NOMO-1 (cell line): ENCODE results near the gene KRTAP10-6.
"Not testable (repeated sequence)": the region's sequence is repeated elsewhere in the genome, so short reads cannot be mapped to it uniquely, and the experiment has no call there.

Source experiments
- DNase-seq, 2 experiments: peaks; one replicate each; lab custom pipeline; 2025; ENCODE audit not compliant: unreplicated experiment in 2 of 2; lab: John Stamatoyannopoulos, UW

KRTAP10-6 gene

DNA sequence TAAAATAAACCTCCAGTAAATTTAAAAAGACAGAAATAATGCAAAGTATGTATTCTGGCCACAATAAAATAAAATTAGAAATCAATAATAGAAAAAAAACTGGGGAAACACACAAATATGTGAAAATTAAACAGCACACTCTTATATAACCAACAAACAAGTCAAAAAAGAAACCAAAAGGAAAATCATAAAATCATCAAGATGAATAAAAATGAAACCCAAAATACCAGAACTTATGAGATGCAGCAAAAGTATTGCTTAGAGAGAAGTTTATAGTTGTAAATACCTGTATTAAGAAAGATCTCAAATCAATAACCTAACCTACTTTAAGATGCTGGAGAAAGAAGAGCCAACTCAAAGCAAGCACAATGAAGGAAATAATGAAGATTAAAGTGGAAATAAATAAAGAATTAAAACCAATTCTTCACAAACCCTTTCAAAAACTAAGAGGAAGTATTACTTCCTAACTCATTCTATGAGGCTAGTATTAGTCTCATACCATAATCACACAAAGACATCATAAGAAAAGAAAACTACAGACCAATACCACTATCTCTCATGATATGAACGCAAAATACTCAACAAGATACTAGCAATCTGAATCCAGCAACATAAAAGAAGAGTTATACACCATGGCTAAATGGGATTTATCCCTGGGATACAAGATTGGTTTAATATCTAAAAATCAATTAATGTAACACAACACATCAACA lies 27.3 kb downstream of the KRTAP10-6 start:
- DNase-seq, result peak in 1 of 2 experiments; percentile 43

DNA sequence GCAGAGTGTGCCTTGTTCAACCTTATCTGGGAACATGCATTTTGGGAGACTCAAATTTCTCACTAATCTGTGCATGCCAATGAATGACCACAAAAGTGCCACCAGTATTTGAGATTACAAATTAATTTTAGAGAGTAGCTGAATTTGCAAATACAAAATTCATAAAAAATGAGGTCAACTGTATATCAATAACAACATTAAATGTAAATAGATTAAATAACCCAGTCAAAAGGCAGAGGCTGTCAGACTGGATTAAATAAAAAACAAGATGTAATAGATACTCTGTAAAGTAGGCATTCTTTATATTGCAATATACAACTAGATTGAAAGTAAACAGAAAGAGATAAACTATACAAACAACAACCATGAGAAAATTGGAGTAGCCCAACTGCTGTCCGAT lies 28.2 kb downstream of the KRTAP10-6 start:
- no peak for DNase-seq

DNA sequence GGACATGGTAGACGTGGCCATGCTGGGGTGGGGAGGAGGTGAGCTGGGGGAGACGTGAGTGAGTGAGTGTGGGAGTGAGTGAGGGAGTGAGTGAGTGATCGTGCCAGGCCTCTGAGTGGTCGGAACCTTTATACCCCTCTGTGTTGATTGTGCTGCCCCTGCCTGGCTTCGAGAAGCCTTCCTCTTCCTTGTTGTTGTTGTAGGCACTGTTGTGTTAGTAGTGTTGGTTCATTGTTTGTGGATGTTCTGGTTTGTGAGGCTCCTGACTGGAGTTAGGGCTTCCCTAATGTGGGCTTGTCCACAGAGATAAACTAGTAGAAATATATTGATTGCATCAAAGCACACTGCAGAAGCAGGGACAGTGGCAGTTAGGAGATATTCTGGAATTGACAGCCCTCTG lies 33.6 kb downstream of the KRTAP10-6 start, which contains the start of gene KRTAP10-3:
KRTAP10-3 (minus strand) TSS at position 101 of the 400 bp plus-strand sequence; CDS start at position 21, 80 bp downstream.
- DNase-seq, result no peak

GRCh38 chr21:44558329-44558675 lies 34.0 kb downstream of the KRTAP10-6 start:
- DNase-seq, result not testable (repeated sequence)

DNA sequence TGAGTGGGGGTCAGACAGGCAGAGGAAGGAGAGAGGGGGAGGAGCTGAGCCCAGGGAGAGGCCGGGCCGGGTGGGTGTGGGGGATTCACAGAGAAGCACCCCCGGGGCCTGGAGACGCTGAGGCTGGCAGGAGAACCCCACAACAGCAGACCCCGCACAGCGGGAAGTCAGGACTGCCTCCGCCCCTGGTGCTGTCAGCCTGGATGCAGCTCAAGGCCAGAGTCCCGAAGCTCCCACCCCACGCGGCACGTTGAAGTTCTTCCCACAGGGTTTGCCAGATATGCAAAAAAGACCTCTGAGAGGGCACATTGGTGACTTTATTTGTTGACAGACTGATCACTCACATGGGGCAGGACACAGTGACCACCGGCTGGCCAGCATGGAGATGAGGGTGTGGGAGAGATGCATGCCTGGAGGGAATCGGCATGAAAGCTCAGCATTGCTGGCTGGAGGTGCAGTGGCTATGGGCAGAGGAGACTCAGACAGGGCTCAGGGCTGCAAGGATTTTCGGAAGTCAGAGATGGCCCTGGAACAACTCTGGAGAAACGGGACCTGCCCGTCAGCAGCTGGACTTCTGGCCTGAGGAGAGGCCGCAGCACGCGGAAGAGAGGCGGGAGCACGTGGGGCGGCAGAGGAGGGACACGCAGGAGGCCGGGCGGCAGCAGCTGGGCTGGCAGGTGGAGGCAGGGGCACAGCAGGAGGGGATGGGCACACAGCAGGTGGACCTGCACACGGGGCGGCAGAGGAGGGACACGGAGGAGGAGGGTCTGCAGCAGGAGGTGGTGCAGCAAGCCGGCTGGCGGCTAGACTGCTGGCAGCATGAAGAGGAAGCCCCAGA lies 34.6 kb downstream of the KRTAP10-6 start:
- DNase-seq, result no peak

GRCh38 chr21:44556879-44557278 lies 35.4 kb downstream of the KRTAP10-6 start:
- DNase-seq, result no peak

GRCh38 chr21:44555200-44555875 lies 37.0 kb downstream of the KRTAP10-6 start:
- no peak for DNase-seq

- DNase-seq, result no peak
These were observed 39.6 kb downstream of the KRTAP10-6 start for GRCh38 chr21:44552681-44553080.

GRCh38 chr21:44552136-44552535 lies 40.2 kb downstream of the KRTAP10-6 start:
- no peak for DNase-seq

- DNase-seq, result no peak
These were observed 40.9 kb downstream of the KRTAP10-6 start, which contains the start of gene KRTAP10-2 for GRCh38 chr21:44551340-44551961. Gene KRTAP10-2, minus strand, starts transcription at chr21:44551505. Its CDS starts 47 bp downstream, at chr21:44551458.

DNA sequence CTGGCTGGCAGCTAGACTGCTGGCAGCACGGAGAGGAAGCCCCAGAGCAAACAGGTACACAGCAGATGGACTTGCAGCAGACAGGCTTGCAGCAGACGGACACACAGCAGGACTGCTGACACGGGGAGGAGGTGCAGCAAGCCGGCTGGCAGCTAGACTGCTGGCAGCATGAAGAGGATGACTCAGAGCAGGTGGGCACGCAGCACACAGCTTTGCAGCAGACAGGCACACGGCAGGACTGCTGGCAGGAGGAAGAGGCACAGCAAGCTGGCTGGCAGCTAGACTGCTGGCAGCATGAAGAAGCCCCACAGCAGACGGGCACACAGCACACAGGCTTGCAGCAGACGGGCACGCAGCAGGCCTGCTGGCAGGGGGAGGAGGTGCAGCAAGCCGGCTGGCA lies 41.5 kb downstream of the KRTAP10-6 start:
- DNase-seq, result no peak

DNA sequence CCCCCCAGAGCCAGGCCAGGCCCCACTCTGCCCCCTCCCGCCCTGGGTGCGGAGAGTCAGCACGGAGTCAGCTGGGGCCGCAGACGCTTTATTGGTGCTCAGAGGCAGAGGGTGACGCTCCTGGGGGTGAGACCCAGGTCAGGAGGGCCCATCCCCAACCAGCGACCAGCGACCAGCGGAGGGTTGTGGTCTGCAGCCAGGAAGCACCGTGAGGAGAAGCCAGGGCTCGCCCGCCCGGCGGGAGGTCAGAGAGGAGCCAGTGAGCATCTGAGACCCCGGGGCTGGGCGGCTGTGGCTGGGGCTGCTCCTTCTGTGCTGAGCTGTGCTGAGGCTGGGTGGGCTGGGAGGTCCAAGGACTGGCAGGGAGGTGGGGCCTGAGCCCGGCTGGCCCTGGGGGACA lies 42.0 kb downstream of the KRTAP10-6 start:
- DNase-seq, result not testable (repeated sequence)

DNA sequence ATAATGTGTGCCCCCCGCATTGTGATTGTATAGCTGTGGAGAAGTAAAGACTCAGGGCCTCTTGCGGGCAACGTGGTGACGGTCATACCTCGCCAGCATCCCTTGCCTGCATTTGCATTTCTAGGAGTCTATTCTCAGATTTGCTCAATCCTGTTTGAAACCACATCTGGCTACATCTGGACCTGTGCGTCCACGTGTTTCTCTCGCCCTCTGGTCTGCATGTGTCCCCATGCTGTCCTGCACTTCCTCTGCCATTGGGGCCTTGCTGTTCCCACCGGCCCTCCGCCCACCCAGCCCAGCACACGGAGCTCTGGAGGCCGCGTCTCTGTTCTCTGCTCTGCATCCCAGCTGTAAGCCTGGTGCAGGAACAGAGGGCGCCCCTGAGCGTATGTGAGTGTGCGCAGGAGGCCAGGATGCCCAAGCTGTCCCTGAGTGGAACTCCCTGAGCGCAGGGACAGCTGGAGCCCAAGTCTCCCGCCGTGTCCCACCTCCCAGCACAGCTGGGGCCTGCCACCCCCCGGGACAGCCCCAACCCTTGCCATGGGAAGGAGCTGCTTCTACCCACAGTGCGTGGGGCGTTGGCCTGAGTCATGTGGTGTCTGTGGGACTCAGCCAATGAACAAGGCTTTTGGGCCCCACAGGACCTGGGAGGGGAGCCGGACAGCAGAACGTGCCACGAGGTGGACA lies 42.6 kb downstream of the KRTAP10-6 start:
- no peak for DNase-seq

DNA sequence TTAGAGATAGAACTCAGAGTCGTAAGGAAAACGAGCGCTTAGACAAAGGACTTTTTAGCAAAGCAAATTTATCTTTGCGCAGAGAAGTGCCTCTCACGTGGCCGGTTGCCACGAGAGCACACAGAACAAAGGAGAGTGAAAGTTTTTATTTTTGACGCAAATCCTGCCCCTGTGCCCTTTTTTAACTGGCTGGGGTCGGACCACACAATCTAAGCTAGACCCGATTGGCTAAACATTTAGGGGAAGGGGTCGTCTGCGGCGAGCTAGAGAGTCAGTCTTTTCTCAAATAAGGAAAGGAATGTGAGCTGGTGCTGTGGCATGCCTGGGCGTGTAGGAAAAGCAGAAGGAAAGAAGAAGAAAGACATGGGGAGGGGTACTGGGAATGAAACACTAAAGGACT lies 43.4 kb downstream of the KRTAP10-6 start:
- no peak for DNase-seq

- no peak for DNase-seq
These were observed 43.9 kb downstream of the KRTAP10-6 start for GRCh38 chr21:44548381-44548780.

DNA sequence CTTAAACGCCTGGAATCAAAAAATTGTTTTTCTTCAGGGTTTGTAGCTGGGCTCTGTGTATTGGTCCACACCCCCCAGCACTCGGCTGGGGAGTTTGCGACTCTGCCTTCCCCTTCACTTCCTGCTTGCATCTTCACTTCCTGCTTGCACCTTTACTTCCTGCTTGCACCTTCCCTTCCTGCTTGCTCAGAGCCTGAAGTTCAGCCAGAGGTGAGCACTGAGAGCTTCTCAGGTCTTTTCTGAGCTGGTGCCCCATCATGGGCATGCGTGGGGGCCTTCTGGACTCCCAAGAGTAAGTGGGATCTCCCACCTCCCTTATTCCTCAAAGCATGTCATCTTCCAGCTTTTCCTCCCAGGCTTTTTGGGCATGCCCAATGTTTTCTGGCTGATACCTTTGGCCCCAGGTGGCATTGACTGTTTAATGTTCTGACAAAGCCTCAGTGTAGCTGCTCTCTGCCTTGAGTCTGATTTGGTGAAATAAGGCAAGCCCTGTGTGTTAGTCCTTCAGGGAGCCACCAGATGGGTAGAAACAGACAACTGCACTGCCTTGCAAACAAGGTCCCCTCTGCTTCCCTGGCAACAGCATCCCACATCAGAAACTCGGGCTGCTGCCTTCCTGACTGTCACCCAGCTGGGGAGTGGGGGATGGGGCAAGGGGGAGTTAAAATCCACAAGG lies 44.5 kb downstream of the KRTAP10-6 start:
- DNase-seq, result no peak

GRCh38 chr21:44544566-44544965 lies 47.7 kb downstream of the KRTAP10-6 start:
- DNase-seq, result no peak

GRCh38 chr21:44542716-44543115 lies 49.6 kb downstream of the KRTAP10-6 start:
- DNase-seq, result no peak
